CD4-positive, alpha-beta T cell treated with Interleukin-2 at 100 ng/mL for 4 hours (primary cell): ENCODE measurements around the gene DCST1.
"Not testable (repeated sequence)": the region's sequence is repeated elsewhere in the genome, so short reads cannot be mapped to it uniquely, and the experiment has no call there.

ENCODE experiments used
- DNase-seq: peaks from one replicate; pipeline ENCODE4 v3.0.0-alpha.2; 2020; ENCODE audit warnings: low spot score

The DCST1 gene, protein sequence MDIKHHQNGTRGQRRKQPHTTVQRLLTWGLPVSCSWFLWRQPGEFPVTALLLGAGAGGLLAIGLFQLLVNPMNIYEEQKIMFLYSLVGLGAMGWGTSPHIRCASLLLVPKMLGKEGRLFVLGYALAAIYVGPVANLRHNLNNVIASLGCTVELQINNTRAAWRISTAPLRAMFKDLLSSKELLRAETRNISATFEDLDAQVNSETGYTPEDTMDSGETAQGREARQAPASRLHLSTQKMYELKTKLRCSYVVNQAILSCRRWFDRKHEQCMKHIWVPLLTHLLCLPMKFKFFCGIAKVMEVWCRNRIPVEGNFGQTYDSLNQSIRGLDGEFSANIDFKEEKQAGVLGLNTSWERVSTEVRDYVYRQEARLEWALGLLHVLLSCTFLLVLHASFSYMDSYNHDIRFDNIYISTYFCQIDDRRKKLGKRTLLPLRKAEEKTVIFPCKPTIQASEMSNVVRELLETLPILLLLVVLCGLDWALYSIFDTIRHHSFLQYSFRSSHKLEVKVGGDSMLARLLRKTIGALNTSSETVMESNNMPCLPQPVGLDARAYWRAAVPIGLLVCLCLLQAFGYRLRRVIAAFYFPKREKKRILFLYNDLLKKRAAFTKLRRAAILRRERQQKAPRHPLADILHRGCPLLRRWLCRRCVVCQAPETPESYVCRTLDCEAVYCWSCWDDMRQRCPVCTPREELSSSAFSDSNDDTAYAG

DNA sequence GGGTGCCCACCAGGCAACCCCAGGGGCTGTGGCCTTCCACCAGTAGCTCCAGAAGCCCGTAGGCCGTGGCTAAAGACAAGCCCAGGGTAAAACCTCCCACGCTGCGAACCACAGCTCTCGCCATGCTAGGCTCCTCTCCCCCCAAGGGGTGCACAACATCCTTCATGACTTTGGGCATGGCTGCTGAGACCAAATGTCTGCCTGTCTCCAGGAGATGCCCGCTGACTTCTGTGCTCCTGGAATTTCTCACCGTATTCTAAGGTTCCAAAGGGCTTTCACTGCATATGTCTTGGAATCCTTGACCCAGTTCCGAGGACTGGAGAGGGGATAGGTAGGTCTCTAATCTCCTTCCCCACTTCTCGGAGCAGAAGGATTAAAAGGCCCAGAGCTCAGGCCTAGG, at the start of gene DCST1, which contains the start of gene DCST2:
Gene DCST1 (plus strand): TSS at position 301 of the 400 bp plus-strand sequence. CDS start 213 bp downstream, outside the sequence.
Gene DCST2 (minus strand): TSS at position 258 of the 400 bp plus-strand sequence. CDS start 80 bp downstream, at position 178.
- no peak for DNase-seq

DNA sequence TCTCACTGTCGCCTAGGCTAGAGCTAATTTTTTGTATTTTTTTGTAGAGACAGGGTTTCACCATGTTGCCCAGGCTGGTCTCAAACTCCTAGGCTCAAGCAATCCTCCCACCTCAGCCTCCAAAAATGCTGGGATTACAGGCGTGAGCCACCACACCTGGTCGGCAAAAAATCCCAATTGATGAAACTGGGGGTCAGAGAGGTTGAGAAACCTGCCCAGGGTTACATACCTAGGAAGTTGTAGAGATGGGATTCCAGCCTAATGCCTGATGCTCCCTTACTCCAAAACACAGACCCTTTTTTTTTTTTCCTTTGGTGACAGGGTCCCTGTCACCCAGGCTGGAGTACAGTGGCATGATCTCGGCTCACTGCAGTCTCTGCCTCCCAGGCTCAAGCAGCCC, 46.9 kb upstream of the DCST1 start:
- DNase-seq, result not testable (repeated sequence)

DNA sequence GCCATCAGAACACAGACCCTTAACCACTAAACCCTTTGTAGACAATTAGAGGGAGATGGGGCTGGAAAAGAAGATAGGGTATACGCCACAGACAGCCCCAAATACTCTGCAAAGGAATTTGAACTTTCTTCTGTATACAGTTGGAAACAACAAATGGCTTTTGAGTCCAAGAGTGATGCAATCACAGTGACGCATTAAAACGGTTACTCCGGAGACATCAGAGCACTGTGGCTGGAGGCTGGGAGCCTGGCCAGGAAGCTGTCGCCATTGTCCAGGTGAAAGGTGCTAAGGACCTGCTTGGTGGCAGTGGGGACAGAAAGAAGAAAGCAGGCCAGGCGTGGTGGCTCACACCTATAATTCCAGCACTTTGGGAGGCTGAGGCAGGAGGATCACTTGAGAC, 46.3 kb upstream of the DCST1 start:
- no peak for DNase-seq

- no peak for DNase-seq
Measured at GRCh38 chr1:154988058-154988954, 45.3 kb upstream of the DCST1 start.

DNA sequence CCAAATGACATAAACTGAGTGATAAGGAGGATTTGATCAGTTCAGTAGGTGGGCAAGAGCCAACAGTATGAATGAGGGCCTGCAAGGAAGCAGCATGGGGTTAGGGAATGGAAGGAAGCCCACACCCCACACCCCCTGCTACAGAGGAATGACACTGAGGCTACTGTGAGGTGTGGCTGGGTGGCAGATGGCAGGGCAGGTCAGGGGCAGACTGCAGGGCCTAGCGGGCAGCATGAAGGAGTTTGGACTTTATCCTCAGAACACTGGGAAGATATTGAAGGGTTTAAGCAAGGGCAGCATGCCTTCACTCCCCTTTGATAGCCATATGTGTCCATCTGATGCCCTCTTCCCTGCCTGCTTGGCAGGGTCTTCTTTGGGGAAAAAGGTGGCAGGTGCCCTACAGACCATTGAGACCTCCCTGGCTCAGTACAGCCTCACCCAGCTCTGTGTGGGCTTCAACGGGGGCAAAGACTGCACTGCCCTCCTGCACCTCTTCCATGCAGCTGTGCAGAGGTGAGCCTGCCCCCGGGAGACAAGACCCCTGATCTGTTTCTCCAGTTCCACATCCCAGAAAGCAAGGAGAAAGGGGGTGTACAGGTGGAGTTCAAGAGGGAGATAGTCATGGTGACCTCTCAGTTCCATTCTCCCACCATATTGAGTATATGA, 44.3 kb upstream of the DCST1 start:
- DNase-seq, result no peak

DNA sequence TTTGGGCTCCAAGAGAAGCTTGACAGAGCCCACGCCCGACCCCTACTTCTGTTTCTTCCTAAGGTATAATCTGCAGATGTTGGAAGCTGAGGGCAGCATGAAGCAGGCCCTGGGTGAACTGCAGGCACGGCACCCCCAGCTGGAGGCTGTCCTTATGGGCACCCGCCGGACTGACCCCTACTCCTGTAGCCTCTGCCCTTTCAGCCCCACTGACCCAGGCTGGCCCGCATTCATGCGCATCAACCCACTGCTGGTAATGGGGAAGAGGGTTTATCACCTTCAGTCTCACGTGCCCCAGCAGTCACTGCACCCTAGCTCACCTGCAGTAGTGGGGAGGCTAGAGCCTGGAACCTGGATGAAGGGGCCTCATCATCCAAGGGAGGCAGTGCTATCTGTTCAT, 43.3 kb upstream of the DCST1 start:
- DNase-seq, result no peak

DNA sequence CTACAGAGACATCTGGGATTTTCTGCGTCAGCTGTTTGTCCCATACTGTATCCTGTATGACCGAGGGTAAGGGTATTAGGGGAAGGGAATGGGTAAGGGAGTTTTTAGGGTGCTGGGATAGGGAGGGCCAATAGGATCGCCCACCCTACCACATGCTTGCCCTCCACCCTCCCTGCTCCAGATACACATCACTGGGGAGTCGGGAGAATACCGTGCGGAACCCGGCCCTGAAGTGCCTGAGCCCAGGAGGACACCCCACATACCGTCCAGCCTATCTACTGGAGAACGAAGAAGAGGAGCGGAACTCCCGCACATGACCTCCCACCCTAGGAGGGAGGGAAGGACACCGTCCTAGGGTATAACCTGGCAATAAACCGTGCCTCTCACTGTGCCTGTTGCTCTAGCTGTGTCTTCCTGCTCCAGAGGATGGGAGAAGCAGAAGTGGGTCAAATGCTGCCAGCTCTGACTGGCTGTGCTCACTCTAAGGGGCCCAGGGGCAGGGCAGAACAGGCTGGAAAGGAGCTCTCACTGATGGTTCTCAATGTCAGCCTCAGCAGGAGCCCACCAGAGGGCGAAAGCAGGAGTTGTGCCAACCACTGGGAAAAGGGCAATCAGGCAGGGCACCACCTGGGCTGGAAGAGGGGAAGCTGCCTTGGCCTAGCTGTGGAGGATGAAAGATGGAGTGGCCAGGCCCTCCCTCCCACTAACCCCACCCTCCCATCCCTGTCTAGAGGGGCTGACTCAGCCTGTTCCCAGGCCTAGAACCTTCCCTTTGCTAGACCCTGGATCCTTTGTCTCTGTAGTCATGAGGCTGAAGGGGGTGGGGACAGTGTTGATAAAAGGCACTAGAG, 40.7 kb upstream of the DCST1 start:
- no peak for DNase-seq

GRCh38 chr1:154993572-154994268, 39.9 kb upstream of the DCST1 start, which contains the start of gene LENEP:
Gene LENEP (plus strand): TSS chr1:154993586. CDS start chr1:154993608, 22 bp downstream.
- no peak for DNase-seq

- DNase-seq, result no peak
Measured at GRCh38 chr1:154994269-154994587, 39.4 kb upstream of the DCST1 start.

GRCh38 chr1:154994591-154994990, 39.0 kb upstream of the DCST1 start:
- no peak for DNase-seq

- not testable (repeated sequence) for DNase-seq
Measured at GRCh38 chr1:154995301-154995983, 38.2 kb upstream of the DCST1 start.

- no peak for DNase-seq
Measured at GRCh38 chr1:154996966-154997701, 36.5 kb upstream of the DCST1 start.

DNA sequence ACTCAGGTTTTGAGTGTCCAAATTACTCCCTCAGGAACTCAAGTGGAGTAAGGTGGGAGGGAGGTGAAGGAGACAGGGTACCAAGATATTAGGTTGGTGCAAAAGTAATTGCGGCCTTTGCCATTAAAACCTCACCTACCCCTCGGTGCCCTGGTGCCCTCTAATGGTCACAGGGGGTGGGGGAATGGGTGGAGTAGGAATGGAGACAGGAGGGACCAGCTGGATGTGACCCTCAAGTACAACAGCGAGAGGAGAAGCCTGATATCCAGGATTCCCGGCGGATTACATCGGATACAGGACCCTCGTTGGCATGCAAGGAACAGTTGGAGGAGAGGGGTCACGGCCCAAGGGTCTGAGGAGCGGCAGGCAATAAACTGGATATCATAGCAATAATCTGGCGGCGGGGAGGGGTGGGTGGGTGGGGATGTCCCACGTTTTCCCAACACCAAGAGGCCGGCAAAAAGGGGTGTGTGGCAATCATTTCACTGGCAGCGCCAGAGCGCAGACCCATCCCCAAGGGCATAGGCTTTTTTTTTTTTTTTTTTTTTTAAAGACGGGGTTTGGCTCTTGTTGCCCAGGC, 35.3 kb upstream of the DCST1 start:
- DNase-seq, result no peak

- DNase-seq, result peak; percentile 74
Measured at GRCh38 chr1:154998818-154999570, 34.6 kb upstream of the DCST1 start.

GRCh38 chr1:154999571-155000410, 33.8 kb upstream of the DCST1 start:
- peak; percentile 43 for DNase-seq

DNA sequence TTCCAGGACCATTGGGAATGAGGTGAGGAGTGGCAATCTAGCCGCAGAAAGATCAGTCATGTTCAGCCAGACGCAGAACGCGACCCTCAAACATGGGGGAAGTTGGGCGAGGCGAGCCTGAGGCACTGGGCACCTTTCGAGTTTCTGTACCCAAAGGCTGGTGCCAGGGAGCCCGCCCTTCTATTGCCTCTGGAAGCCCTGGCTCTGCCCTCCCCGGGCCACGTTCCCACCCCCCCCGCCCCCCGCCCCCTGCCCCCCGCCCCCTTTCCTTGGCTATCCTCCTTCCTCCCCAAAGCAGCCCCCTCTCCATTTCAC, 33.3 kb upstream of the DCST1 start:
- no peak for DNase-seq
